Effector memory CD8-positive, alpha-beta T cell (primary cell): ENCODE measurements around the gene SGMS2.
"Not testable (repeated sequence)": the region's sequence is repeated elsewhere in the genome, so short reads cannot be mapped to it uniquely, and the experiment has no call there.

Experiments used
- ATAC-seq: fragments of 150-1000 bp; cut with Tn5 transposase; replicated peaks from 2 replicates; pipeline ENCODE4 v1.10.0; 2021; ENCODE audit warnings: mild to moderate bottlenecking, moderate library complexity
- DNase-seq, 3 experiments: peaks; one replicate each; pipeline ENCODE4 v3.0.0; 2021
- H3K27ac Mint-ChIP-seq, 2 donors: one replicate each; pipeline ENCODE4 v1.8.0; 2022; ENCODE audit warnings: mild to moderate bottlenecking in 2 of 2, mixed read lengths in 2 of 2, moderate library complexity in 2 of 2
- H3K27me3 Mint-ChIP-seq, 2 donors: one replicate each; pipeline ENCODE4 v1.8.0; 2022; ENCODE audit warnings: mixed read lengths in 2 of 2
- H3K36me3 Mint-ChIP-seq: one replicate; pipeline ENCODE4 v1.8.0; 2022; ENCODE audit warnings: mild to moderate bottlenecking, moderate library complexity, mixed read lengths; ENCODE audit not compliant: insufficient read depth
- H3K4me1 Mint-ChIP-seq, 2 donors: one replicate each; pipeline ENCODE4 v1.8.0; 2022; ENCODE audit warnings: low read depth in 2 of 2, mixed read lengths in 2 of 2
- H3K4me3 Mint-ChIP-seq, 2 donors: one replicate each; pipeline ENCODE4 v1.8.0; 2022; ENCODE audit warnings: mild to moderate bottlenecking in 2 of 2, mixed read lengths in 2 of 2, moderate library complexity in 2 of 2
- H3K9me3 Mint-ChIP-seq, 2 donors: one replicate each; pipeline ENCODE4 v1.8.0; 2022; ENCODE audit warnings: mixed read lengths in 2 of 2

Gene SGMS2

GRCh38 chr4:107916623-107917022 is 91.9 kb downstream of the SGMS2 start:
- peaks cover 42 to 49% of the 10 kb centered on the region in 2 donors for H3K27me3 Mint-ChIP-seq

GRCh38 chr4:107917500-107917899 is 92.8 kb downstream of the SGMS2 start:
- no peaks in the 10 kb centered on the region for H3K4me1 Mint-ChIP-seq
- no peak overlapping the region for H3K27ac Mint-ChIP-seq
- H3K36me3 Mint-ChIP-seq, result no peaks in the 10 kb centered on the region
- peaks cover 0 to 2% of the 10 kb centered on the region in 2 donors for H3K9me3 Mint-ChIP-seq
- peaks cover 45 to 54% of the 10 kb centered on the region in 2 donors for H3K27me3 Mint-ChIP-seq
- no peak for ATAC-seq
- DNase-seq, result no peak
- no peak overlapping the region for H3K4me3 Mint-ChIP-seq

More at GRCh38 chr4:107916623-107917022, 91.9 kb downstream of the SGMS2 start:
- H3K27ac Mint-ChIP-seq, result no peak overlapping the region
- no peaks in the 10 kb centered on the region for H3K36me3 Mint-ChIP-seq
- H3K9me3 Mint-ChIP-seq, result peaks cover 0 to 2% of the 10 kb centered on the region in 2 donors
- no peak for DNase-seq
- ATAC-seq, result no peak
- H3K4me1 Mint-ChIP-seq, result no peaks in the 10 kb centered on the region
- no peak overlapping the region for H3K4me3 Mint-ChIP-seq

- no peak for DNase-seq
- Mint-ChIP-seq H3K4me3 (no peak overlapping the region), H3K9me3 (peaks cover 0 to 2% of the 10 kb centered on the region in 2 donors), H3K4me1 (no peaks in the 10 kb centered on the region), H3K36me3 (no peaks in the 10 kb centered on the region), H3K27me3 (peaks cover 43 to 49% of the 10 kb centered on the region in 2 donors), H3K27ac (no peak overlapping the region)
- ATAC-seq, result no peak
Measured at GRCh38 chr4:107922486-107923473, 98.0 kb downstream of the SGMS2 start.

- not testable (repeated sequence) for H3K36me3 Mint-ChIP-seq, DNase-seq, H3K27ac Mint-ChIP-seq, ATAC-seq, H3K9me3 Mint-ChIP-seq, H3K4me1 Mint-ChIP-seq, H3K4me3 Mint-ChIP-seq
- H3K27me3 Mint-ChIP-seq, result peaks cover 19 to 24% of the 10 kb centered on the region in 2 donors
Measured at GRCh38 chr4:107925713-107926112, 101.0 kb downstream of the SGMS2 start.

GRCh38 chr4:107926875-107927274 is 102.1 kb downstream of the SGMS2 start:
- peaks cover 11 to 13% of the 10 kb centered on the region in 2 donors for H3K27me3 Mint-ChIP-seq
- not testable (repeated sequence) for H3K9me3 Mint-ChIP-seq, H3K36me3 Mint-ChIP-seq, H3K27ac Mint-ChIP-seq, ATAC-seq, H3K4me1 Mint-ChIP-seq, H3K4me3 Mint-ChIP-seq, DNase-seq

- no peaks in the 10 kb centered on the region for H3K36me3 Mint-ChIP-seq
- H3K9me3 Mint-ChIP-seq, result no peaks in the 10 kb centered on the region
- peaks cover 18 to 21% of the 10 kb centered on the region in 2 donors for H3K4me1 Mint-ChIP-seq
- ATAC-seq (peak; percentile 93), DNase-seq (peak; percentile 74 to 76 (median 75))
- H3K27me3 Mint-ChIP-seq, result no peaks in the 10 kb centered on the region
- H3K27ac Mint-ChIP-seq, result peak within 1 kb of the TSS; percentile 76 to 86
- H3K4me3 Mint-ChIP-seq, result peak within 1 kb of the TSS; percentile 87 to 88
Measured at GRCh38 chr4:107930821-107931774, 106.4 kb downstream of the SGMS2 start, which contains the start of gene CYP2U1. Gene CYP2U1 (plus strand): TSS chr4:107931549. CDS start chr4:107931644, 95 bp downstream.

GRCh38 chr4:107931775-107932321 is 107.1 kb downstream of the SGMS2 start:
- H3K4me3 Mint-ChIP-seq, result peak overlapping the region; percentile 87 to 88
- no peaks in the 10 kb centered on the region for H3K27me3 Mint-ChIP-seq
- ATAC-seq, result peak; percentile 12
- peaks cover 19 to 21% of the 10 kb centered on the region in 2 donors for H3K4me1 Mint-ChIP-seq
- peaks cover 3% of the 10 kb centered on the region for H3K36me3 Mint-ChIP-seq
- DNase-seq, result peak; percentile 4 to 17 (median 14)
- H3K9me3 Mint-ChIP-seq, result no peaks in the 10 kb centered on the region
- peak overlapping the region; percentile 66 to 76 for H3K27ac Mint-ChIP-seq

GRCh38 chr4:107935246-107935645 is 110.5 kb downstream of the SGMS2 start:
- Mint-ChIP-seq H3K4me1 (peaks cover 21% of the 10 kb centered on the region in 2 donors), H3K36me3 (peaks cover 8% of the 10 kb centered on the region)
- ATAC-seq, result no peak

GRCh38 chr4:107937040-107937439 is 112.3 kb downstream of the SGMS2 start:
- Mint-ChIP-seq H3K4me3 (no peak overlapping the region), H3K27ac (no peak overlapping the region)

More at GRCh38 chr4:107935246-107935645, 110.5 kb downstream of the SGMS2 start:
- no peak overlapping the region for H3K27ac Mint-ChIP-seq
- no peaks in the 10 kb centered on the region for H3K27me3 Mint-ChIP-seq
- H3K9me3 Mint-ChIP-seq, result no peaks in the 10 kb centered on the region
- DNase-seq, result no peak
- H3K4me3 Mint-ChIP-seq, result no peak overlapping the region

GRCh38 chr4:107939307-107939706 is 114.6 kb downstream of the SGMS2 start:
- DNase-seq (no peak), ATAC-seq (no peak)
- Mint-ChIP-seq H3K4me1 (peaks cover 3% of the 10 kb centered on the region in 2 donors), H3K4me3 (no peak overlapping the region), H3K27me3 (no peaks in the 10 kb centered on the region), H3K9me3 (no peaks in the 10 kb centered on the region), H3K36me3 (peaks cover 16% of the 10 kb centered on the region), H3K27ac (no peak overlapping the region)

More at GRCh38 chr4:107937040-107937439, 112.3 kb downstream of the SGMS2 start:
- ATAC-seq, result no peak
- Mint-ChIP-seq H3K9me3 (no peaks in the 10 kb centered on the region), H3K4me1 (peaks cover 13% of the 10 kb centered on the region in 2 donors), H3K27me3 (no peaks in the 10 kb centered on the region), H3K36me3 (peaks cover 12% of the 10 kb centered on the region)
- no peak for DNase-seq

- H3K9me3 Mint-ChIP-seq, result no peaks in the 10 kb centered on the region
- no peak overlapping the region for H3K4me3 Mint-ChIP-seq
- H3K36me3 Mint-ChIP-seq, result peaks cover 8% of the 10 kb centered on the region
- no peak for ATAC-seq
- no peak overlapping the region for H3K27ac Mint-ChIP-seq
- H3K27me3 Mint-ChIP-seq, result no peaks in the 10 kb centered on the region
- H3K4me1 Mint-ChIP-seq, result no peaks in the 10 kb centered on the region
- DNase-seq, result no peak
Measured at GRCh38 chr4:107945809-107946208, 121.1 kb downstream of the SGMS2 start.

- Mint-ChIP-seq H3K27ac (no peak overlapping the region), H3K4me3 (no peak overlapping the region), H3K36me3 (peaks cover 6% of the 10 kb centered on the region), H3K4me1 (no peaks in the 10 kb centered on the region), H3K9me3 (peaks cover 1% of the 10 kb centered on the region in 2 donors), H3K27me3 (peaks cover 4 to 7% of the 10 kb centered on the region in 2 donors)
- DNase-seq, result no peak
- no peak for ATAC-seq
Measured at GRCh38 chr4:107950746-107951540, 126.2 kb downstream of the SGMS2 start.
